ENCODE data around the gene NUP188. TPM values are rescaled to one million over a fixed set of nuclear protein-coding genes. Genes with fewer than 3 reads are reported as not detected.

The NUP188 gene
- total RNA-seq, 1 donor: 30.0 TPM

DNA sequence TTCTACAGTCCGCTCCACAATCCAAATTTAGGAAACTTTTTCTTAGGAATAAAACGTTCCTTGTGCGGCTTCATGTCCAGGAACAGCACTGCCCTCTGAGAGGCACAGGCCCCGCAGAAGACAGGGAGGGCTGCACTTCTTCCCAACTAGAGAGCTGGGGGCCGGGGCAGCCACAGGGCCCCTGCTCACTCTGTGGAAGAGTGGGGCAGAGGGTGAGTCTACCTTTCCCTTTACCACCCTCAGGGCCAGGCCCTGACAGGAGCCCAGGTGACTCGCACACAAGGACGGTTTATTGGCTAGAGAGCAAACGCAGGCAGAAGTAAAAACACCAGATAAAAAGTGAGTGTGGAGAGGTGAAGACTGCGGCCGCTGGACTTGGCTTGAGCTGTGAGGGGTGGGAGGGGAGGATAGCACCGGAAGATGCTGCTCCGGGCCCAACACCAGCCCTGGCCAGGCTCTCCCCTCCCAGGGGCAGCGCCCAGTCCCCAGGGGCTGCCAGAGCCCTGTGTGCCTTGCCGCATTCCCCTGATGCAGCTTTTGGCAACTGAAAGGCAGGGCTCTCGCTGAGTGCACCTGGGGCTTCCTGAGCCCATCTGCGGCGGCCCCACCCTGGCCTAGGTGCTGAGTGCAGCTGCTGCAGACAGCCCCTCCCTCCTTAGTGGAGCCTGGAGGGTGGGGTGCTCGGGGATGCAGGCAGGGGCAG lies 60.4 kb downstream of the NUP188 start:
- Histone ChIP-seq H3K79me2 (ENCODE audit: insufficient read depth, low read length) (no peaks in the 10 kb centered on the region), H4K20me1 (ENCODE audit: insufficient read depth, low read length) (peaks cover 3% of the 10 kb centered on the region), H3K9me3 (ENCODE audit: low read depth, low read length) (no peaks in the 10 kb centered on the region), H2AFZ (ENCODE audit: low read length) (no peak overlapping the region), H3K27ac (ENCODE audit: low read depth, low read length) (no peak overlapping the region), H3K36me3 (ENCODE audit: insufficient read depth, low read length) (peaks cover 26% of the 10 kb centered on the region), H3K4me3 (ENCODE audit: insufficient read depth, low read length) (no peak overlapping the region), H3K4me2 (ENCODE audit: insufficient read depth, low read length) (no peak overlapping the region), H3K4me1 (ENCODE audit: insufficient read depth, low read length) (peaks cover 4% of the 10 kb centered on the region), H3K27me3 (ENCODE audit: insufficient read depth, low read length) (no peaks in the 10 kb centered on the region)
- DNase-seq (ENCODE audit: insufficient read length, low spot score, missing footprints): peak; percentile 25
- TF ChIP-seq, protein P1, sequence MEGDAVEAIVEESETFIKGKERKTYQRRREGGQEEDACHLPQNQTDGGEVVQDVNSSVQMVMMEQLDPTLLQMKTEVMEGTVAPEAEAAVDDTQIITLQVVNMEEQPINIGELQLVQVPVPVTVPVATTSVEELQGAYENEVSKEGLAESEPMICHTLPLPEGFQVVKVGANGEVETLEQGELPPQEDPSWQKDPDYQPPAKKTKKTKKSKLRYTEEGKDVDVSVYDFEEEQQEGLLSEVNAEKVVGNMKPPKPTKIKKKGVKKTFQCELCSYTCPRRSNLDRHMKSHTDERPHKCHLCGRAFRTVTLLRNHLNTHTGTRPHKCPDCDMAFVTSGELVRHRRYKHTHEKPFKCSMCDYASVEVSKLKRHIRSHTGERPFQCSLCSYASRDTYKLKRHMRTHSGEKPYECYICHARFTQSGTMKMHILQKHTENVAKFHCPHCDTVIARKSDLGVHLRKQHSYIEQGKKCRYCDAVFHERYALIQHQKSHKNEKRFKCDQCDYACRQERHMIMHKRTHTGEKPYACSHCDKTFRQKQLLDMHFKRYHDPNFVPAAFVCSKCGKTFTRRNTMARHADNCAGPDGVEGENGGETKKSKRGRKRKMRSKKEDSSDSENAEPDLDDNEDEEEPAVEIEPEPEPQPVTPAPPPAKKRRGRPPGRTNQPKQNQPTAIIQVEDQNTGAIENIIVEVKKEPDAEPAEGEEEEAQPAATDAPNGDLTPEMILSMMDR (IDR thresholded peaks at IDR 0.05; ENCODE audit: extremely low read depth, low read depth, low read length): no peak

DNA sequence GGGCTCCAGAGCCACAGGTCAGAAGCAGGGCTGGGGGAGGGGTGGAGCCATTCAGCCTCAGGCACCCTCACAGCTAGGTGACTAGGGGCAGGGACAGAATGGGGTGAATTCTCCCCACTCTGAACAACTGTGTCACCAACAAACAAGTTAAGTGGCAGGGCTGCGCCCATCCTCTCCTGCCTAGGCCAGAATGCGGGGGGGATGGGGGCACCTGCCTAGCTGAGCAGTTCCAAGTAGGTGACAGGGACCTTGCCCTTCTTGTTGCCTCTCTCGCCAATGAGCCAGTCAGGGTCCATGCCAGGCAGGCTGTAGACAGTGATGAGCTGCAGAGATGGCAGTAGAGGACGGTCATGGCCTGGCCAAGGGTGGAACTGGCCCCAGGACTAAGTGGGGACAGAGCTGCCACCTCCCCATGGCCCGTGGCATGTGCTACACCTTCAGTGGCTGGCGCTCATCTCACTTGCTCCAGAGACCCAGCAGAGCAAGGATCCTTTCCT lies 61.0 kb downstream of the NUP188 start:
- TF ChIP-seq, protein P1 (IDR thresholded peaks at IDR 0.05; ENCODE audit: extremely low read depth, low read depth, low read length): no peak
- Histone ChIP-seq H3K4me3 (ENCODE audit: insufficient read depth, low read length) (no peak overlapping the region), H3K27ac (ENCODE audit: low read depth, low read length) (no peak overlapping the region), H2AFZ (ENCODE audit: low read length) (no peak overlapping the region), H4K20me1 (ENCODE audit: insufficient read depth, low read length) (peaks cover 3% of the 10 kb centered on the region), H3K27me3 (ENCODE audit: insufficient read depth, low read length) (no peaks in the 10 kb centered on the region), H3K36me3 (ENCODE audit: insufficient read depth, low read length) (peaks cover 28% of the 10 kb centered on the region), H3K79me2 (ENCODE audit: insufficient read depth, low read length) (no peaks in the 10 kb centered on the region), H3K4me1 (ENCODE audit: insufficient read depth, low read length) (peaks cover 4% of the 10 kb centered on the region), H3K4me2 (ENCODE audit: insufficient read depth, low read length) (no peak overlapping the region), H3K9me3 (ENCODE audit: low read depth, low read length) (no peaks in the 10 kb centered on the region)
- peak; percentile 66 for DNase-seq (ENCODE audit: insufficient read length, low spot score, missing footprints)

DNA sequence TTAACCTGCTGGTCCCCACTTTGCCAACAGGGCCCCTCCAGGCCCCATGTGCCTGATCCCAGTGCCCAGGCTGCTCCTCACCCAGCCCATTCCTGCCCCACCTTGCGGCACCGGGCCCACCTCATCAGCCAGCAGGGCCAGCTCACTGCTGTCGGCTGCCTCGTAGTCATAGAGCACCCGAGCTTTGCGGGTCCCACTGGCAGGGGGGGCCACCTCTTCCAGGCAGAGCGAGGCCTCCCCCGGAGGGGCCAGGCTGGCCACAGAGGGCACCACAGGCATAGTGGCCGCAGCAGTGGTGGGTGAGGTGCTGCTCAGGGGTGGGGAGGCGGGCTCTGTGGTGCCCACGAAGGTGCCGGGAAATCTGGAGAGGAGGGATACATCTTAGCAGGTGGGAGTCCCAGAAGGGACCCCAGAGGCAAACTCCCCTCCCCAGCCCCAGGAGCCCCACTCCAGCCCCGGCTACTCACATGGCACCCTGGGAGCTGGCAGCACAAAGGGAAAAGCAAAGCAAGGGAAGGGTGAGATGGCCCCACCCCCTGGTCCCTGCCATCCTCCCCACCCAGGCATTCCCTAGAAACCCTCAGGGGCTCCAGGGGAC lies 61.6 kb downstream of the NUP188 start:
- Histone ChIP-seq H3K4me2 (ENCODE audit: insufficient read depth, low read length) (no peak overlapping the region), H3K9me3 (ENCODE audit: low read depth, low read length) (no peaks in the 10 kb centered on the region), H4K20me1 (ENCODE audit: insufficient read depth, low read length) (peaks cover 3% of the 10 kb centered on the region), H3K27me3 (ENCODE audit: insufficient read depth, low read length) (no peaks in the 10 kb centered on the region), H3K79me2 (ENCODE audit: insufficient read depth, low read length) (no peaks in the 10 kb centered on the region), H3K4me3 (ENCODE audit: insufficient read depth, low read length) (no peak overlapping the region), H3K27ac (ENCODE audit: low read depth, low read length) (no peak overlapping the region), H3K36me3 (ENCODE audit: insufficient read depth, low read length) (peaks cover 28% of the 10 kb centered on the region), H2AFZ (ENCODE audit: low read length) (no peak overlapping the region), H3K4me1 (ENCODE audit: insufficient read depth, low read length) (peaks cover 4% of the 10 kb centered on the region)
- TF ChIP-seq, protein P1 (IDR thresholded peaks at IDR 0.05; ENCODE audit: extremely low read depth, low read depth, low read length): no peak
- peak; percentile 82 for DNase-seq (ENCODE audit: insufficient read length, low spot score, missing footprints)

DNA sequence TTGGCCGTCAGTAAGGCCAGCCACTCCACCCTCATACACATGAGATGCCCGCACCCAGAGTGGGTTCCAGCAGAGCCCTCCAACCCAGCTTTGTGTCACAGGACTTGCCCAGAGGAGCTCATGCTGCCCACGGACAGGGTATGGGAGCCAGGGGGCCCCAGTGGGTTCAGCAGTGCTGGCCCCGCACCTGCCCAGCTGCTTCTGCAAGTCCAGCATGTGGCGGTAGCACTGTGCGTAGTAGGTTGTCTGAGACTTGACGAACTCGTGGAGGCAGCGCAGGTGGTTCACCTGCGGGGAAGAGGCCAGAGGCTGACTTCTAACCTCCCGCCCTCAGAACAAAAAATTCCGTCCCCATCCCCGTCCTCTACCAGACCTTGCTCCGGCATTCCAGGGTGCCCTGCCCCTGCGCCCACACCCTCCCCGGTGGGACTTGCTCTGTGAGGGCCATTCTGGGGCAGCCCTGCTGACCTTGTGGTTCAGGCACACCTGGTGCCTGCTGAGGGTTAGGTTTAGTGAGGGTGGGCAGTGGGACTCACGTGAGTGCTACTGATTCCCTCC lies 62.2 kb downstream of the NUP188 start:
- no peak overlapping the region for H3K4me3 ChIP-seq (ENCODE audit: insufficient read depth, low read length)
- no peaks in the 10 kb centered on the region for H3K9me3 ChIP-seq (ENCODE audit: low read depth, low read length)
- H4K20me1 ChIP-seq (ENCODE audit: insufficient read depth, low read length): peaks cover 3% of the 10 kb centered on the region
- H3K27ac ChIP-seq (ENCODE audit: low read depth, low read length): no peak overlapping the region
- peak; percentile 11 for DNase-seq (ENCODE audit: insufficient read length, low spot score, missing footprints)
- no peak overlapping the region for H2AFZ ChIP-seq (ENCODE audit: low read length)
- TF ChIP-seq, protein P1 (IDR thresholded peaks at IDR 0.05; ENCODE audit: extremely low read depth, low read depth, low read length): no peak
- H3K4me2 ChIP-seq (ENCODE audit: insufficient read depth, low read length): no peak overlapping the region
- no peaks in the 10 kb centered on the region for H3K79me2 ChIP-seq (ENCODE audit: insufficient read depth, low read length)
- H3K36me3 ChIP-seq (ENCODE audit: insufficient read depth, low read length): peaks cover 28% of the 10 kb centered on the region
- peaks cover 4% of the 10 kb centered on the region for H3K4me1 ChIP-seq (ENCODE audit: insufficient read depth, low read length)
- H3K27me3 ChIP-seq (ENCODE audit: insufficient read depth, low read length): no peaks in the 10 kb centered on the region

Data from osteoblast (primary cell).